GM12892 (cell line): ENCODE measurements around the gene CFAP47.

ENCODE experiments used
- POLR2A ChIP-seq: IDR thresholded peaks from 2 replicates; pipeline ENCODE4 v1.6.1; 2011; ENCODE audit warnings: low read depth, low read length, control low read depth
- POLR2AphosphoS5 ChIP-seq: IDR thresholded peaks from 2 replicates; pipeline ENCODE4 v1.6.1; 2011; ENCODE audit warnings: low read depth, low read length, control low read depth
- TAF1 ChIP-seq: IDR thresholded peaks from 2 replicates; pipeline ENCODE4 v1.6.1; 2011; ENCODE audit warnings: low read depth, mild to moderate bottlenecking, control low read depth, low read length, borderline replicate concordance

- TF ChIP-seq POLR2A (no peak), TAF1 (no peak), POLR2AphosphoS5 (no peak)
These were observed 87.7 kb downstream of the CFAP47 start for GRCh38 chrX:36007207-36007606.
